ENCODE data around the gene ZNF429.

ZNF429 gene

GRCh38 chr19:21581646-21582240 is 76.3 kb downstream of the ZNF429 start:
- DNase-seq (ENCODE audit: low read depth), result no peak
- TF ChIP-seq, protein P1, sequence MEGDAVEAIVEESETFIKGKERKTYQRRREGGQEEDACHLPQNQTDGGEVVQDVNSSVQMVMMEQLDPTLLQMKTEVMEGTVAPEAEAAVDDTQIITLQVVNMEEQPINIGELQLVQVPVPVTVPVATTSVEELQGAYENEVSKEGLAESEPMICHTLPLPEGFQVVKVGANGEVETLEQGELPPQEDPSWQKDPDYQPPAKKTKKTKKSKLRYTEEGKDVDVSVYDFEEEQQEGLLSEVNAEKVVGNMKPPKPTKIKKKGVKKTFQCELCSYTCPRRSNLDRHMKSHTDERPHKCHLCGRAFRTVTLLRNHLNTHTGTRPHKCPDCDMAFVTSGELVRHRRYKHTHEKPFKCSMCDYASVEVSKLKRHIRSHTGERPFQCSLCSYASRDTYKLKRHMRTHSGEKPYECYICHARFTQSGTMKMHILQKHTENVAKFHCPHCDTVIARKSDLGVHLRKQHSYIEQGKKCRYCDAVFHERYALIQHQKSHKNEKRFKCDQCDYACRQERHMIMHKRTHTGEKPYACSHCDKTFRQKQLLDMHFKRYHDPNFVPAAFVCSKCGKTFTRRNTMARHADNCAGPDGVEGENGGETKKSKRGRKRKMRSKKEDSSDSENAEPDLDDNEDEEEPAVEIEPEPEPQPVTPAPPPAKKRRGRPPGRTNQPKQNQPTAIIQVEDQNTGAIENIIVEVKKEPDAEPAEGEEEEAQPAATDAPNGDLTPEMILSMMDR (conservative IDR thresholded peaks at IDR 0.05; ENCODE audit: low read depth, low read length), result no peak
- H3K4me3 ChIP-seq (ENCODE audit: low read depth, low read length), result no peak overlapping the region

- no peak for DNase-seq (ENCODE audit: low read depth)
- no peak overlapping the region for H3K4me3 ChIP-seq (ENCODE audit: low read depth, low read length)
- TF ChIP-seq, protein P1 (conservative IDR thresholded peaks at IDR 0.05; ENCODE audit: low read depth, low read length), result no peak
These were observed 79.1 kb downstream of the ZNF429 start for GRCh38 chr19:21584537-21584936.

DNA sequence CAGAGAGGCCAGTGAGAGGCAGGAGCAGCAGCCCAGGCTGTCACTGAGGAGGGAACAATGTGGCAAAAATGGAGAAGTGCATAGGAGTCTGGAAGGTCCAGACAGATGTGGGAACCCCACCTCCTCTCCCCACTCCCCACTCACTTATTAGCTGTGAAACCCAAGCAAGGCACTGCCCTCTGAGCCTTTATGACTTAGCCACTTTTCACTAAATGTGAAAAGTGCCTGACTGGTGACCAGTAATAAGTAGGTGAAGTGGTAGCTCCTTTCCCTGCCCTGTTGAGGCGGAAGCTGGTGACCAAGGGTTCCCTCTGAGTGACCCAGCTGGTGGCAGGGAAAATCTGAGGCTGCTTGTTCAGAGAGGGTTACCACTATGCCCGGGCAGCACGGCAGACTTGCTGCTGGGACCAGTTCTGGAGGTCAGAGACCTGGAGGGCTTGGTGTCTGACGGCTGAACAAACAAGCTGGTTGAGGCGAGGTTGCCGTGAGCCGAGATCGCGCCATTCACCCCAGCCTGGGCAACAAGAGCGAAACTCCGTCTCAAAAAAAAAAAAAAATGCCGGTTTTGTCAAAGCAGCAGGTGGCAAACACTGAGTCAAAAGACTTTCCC is 80.0 kb downstream of the ZNF429 start:
- TF ChIP-seq, protein P1 (conservative IDR thresholded peaks at IDR 0.05; ENCODE audit: low read depth, low read length), result no peak
- DNase-seq (ENCODE audit: low read depth), result no peak
- no peak overlapping the region for H3K4me3 ChIP-seq (ENCODE audit: low read depth, low read length)

- H3K4me3 ChIP-seq (ENCODE audit: low read depth, low read length), result no peak overlapping the region
- DNase-seq (ENCODE audit: low read depth), result no peak
- TF ChIP-seq, protein P1 (conservative IDR thresholded peaks at IDR 0.05; ENCODE audit: low read depth, low read length), result no peak
These were observed 81.1 kb downstream of the ZNF429 start for GRCh38 chr19:21586311-21587116.

DNA sequence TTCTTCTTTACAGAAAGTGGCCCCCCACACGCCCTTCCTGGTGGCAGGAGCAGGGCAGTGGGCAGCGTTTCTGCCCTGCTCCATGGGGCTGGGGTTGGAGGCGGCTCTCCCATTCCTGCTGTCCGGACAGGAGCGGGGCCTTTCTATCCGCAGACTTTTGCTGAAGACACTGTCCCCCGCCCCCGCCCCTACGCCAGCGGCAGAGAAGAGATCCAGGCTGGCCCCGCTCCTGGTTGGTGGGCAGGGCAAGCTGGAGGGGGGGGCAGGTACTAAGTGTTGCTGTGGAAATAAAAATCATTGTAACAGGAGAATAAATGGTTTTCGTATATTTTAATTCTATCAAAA is 81.7 kb downstream of the ZNF429 start:
- TF ChIP-seq, protein P1 (conservative IDR thresholded peaks at IDR 0.05; ENCODE audit: low read depth, low read length), result no peak
- DNase-seq (ENCODE audit: low read depth), result no peak
- H3K4me3 ChIP-seq (ENCODE audit: low read depth, low read length), result no peak overlapping the region

- DNase-seq (ENCODE audit: low read depth), result no peak
- TF ChIP-seq, protein P1 (conservative IDR thresholded peaks at IDR 0.05; ENCODE audit: low read depth, low read length), result no peak
- no peak overlapping the region for H3K4me3 ChIP-seq (ENCODE audit: low read depth, low read length)
These were observed 82.1 kb downstream of the ZNF429 start for GRCh38 chr19:21587549-21587948.

Measured in choroid plexus epithelial cell (primary cell).